ENCODE results near the gene PROKR2.

DNA sequence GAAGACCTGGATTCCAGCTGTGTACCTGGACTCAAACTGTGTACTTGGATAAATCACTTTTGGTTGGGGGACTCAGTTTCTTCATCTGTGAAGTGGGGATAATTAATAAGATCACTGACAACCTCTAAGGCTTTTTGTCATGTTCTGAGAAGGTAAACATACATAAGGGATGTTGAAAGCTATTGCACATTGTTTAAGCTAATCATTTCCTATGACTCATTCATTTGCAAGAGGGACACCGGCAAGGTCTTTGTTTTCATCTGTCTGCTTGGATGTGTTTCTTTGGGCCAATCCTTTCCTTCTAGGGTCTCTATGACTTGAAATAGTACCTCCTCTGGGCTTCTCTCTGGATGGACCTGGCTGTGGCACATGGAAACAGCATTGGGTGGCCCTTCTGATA is 6.8 kb downstream of the PROKR2 start:
- TF ChIP-seq GABPA (IDR thresholded peaks at IDR 0.05; ENCODE audit: low read depth): no peak
- TF ChIP-seq, protein P1, sequence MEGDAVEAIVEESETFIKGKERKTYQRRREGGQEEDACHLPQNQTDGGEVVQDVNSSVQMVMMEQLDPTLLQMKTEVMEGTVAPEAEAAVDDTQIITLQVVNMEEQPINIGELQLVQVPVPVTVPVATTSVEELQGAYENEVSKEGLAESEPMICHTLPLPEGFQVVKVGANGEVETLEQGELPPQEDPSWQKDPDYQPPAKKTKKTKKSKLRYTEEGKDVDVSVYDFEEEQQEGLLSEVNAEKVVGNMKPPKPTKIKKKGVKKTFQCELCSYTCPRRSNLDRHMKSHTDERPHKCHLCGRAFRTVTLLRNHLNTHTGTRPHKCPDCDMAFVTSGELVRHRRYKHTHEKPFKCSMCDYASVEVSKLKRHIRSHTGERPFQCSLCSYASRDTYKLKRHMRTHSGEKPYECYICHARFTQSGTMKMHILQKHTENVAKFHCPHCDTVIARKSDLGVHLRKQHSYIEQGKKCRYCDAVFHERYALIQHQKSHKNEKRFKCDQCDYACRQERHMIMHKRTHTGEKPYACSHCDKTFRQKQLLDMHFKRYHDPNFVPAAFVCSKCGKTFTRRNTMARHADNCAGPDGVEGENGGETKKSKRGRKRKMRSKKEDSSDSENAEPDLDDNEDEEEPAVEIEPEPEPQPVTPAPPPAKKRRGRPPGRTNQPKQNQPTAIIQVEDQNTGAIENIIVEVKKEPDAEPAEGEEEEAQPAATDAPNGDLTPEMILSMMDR (IDR thresholded peaks at IDR 0.05; ENCODE audit: insufficient read depth, low read length): no peak
